Left kidney (tissue), 2 donors: ENCODE data around the gene ARPC1A. TPM values are rescaled to one million over a fixed set of nuclear protein-coding genes. Genes with fewer than 3 reads are reported as not detected.
A peak's percentile ranks its signal among the peaks of the same experiment; 100 is the strongest.
"Not testable (repeated sequence)": the region's sequence is repeated elsewhere in the genome, so short reads cannot be mapped to it uniquely, and the experiment has no call there.

Experiments
- DNase-seq: peaks from one replicate; pipeline ENCODE4 v3.0.0-alpha.2; 2013
- polyA plus RNA-seq: library from polyadenylated mRNA; unstranded; fragments of 120-200 nt; gene quantifications from one replicate; pipeline ENCODE4 v1.2.1, GENCODE V29; 2013; ENCODE audit not compliant: insufficient read length

Gene ARPC1A
- polyA plus RNA-seq, 1 donor, result 108 TPM

DNA sequence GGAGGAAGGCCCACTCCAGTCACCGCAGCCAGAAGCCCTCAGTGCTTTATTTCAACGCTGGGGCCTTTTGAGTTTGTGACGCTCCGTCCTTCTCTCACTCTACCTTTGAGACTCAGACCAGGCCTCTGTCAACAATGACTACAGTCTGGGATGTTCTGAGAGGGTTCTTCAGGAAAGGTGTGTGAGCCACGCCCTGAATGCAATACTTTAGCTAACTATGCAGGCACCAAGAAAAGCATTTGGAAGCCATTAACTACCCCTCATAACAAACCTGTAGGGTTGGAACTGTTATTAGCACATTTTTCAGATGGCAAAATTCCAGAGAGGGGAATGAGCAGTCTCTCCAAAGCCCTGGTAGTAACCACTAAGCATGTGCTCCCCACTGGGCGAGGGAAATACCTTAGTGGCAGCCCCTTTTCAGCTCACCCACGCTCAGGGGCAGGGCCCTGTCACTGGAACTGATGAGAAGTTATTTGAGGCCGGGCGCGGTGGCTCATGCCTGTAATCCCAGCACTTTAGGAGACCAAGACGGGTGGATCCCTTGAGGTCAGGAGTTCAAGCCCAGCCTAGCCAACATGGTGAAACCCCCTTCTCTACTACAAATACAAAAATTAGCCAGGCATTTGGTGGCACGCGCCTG, 43.2 kb downstream of the ARPC1A start:
- DNase-seq, result no peak

DNA sequence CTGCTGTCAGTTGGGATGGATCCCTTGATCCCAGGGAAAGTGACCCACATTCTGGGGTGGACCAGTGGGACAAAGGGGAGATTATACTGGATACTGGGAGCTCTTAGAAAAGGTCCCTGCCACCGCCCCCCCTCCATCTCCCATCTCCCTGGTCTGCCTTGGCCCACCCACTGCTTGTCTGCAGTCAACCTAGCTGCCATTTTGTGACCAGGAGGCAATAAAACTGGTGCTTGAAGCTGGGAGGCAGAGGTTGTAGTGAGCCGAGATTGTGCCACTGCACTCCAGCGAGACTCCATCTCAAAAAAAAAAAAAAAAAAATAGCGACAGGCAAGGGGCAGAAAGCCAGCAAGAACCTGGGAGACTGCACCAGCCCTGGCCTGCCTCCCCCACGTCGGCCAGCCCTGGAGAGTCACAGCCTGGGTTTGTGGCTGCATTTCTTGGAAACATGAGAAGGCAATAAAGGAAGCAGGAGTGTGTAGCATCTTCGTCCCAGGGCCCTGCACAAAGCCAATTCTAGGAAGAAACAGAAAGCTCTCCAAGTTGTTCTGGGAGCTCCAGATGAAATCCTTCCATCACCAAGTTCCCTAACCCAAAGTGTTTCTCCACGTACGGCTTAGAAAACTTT, 44.2 kb downstream of the ARPC1A start:
- DNase-seq, result peak; percentile 66

DNA sequence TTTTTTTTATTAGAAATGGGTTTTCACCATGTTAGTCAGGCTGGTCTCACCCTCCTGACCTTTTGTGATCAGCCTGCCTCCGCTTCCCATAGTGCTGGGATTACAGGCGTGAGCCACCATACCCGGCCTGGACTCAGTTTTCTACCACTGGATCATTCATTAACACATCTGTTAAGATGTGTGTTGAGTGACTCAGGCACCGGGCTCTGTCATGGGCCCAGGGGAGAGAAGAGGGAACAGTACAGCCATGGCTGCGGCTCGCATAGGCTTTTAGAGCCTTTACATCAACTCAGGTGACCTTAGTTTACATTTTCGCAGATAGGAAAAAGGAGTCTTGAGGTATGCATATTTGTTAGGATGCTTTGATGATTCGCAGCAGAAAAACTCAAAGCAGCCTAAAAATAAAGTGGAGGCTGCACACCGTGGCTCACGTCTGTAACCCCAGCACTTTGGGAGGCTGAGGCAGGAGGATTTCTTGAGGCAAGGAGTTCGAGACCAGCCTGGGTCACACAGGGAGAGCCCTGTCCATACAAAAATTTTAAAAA, 45.8 kb downstream of the ARPC1A start:
- DNase-seq, result no peak

DNA sequence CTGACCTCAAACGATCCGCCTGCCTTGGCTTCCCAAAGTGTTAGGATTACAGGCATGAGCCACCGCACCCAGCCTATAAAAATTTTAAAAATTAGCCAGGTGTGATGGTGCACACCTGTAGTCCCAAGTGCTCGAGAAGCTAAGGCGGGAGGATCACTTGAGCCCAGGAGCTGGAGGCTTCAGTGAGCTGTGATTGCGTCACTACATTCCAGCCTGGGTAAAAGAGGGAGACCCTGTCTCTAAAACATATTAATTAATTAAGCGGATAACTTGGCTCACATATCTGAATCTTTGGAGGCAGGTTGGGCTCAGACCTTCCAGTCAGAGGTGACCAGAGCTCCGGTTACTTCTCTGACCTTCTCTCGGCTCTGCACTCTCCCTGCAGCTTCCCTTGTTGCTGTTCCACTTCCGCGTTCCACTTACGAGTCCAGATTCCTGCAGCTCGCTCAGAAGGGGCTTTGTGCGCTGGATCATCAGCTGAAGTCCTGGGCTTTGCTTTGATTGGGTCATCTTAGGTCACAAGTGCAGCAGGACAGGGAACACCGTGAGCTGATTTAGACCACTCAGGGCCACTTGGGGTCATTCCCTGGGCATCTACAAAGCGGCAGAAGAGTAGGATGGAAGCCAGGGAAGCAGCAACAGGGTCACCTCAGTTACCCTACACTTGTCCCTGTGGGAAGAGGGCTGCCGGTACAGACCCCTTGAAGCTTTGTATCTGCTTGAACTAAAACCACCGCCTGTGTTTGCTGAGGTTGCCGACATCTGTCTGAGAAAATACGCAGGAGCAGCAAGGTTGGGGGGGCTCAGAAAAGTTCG, 46.8 kb downstream of the ARPC1A start:
- DNase-seq, result peak; percentile 66

DNA sequence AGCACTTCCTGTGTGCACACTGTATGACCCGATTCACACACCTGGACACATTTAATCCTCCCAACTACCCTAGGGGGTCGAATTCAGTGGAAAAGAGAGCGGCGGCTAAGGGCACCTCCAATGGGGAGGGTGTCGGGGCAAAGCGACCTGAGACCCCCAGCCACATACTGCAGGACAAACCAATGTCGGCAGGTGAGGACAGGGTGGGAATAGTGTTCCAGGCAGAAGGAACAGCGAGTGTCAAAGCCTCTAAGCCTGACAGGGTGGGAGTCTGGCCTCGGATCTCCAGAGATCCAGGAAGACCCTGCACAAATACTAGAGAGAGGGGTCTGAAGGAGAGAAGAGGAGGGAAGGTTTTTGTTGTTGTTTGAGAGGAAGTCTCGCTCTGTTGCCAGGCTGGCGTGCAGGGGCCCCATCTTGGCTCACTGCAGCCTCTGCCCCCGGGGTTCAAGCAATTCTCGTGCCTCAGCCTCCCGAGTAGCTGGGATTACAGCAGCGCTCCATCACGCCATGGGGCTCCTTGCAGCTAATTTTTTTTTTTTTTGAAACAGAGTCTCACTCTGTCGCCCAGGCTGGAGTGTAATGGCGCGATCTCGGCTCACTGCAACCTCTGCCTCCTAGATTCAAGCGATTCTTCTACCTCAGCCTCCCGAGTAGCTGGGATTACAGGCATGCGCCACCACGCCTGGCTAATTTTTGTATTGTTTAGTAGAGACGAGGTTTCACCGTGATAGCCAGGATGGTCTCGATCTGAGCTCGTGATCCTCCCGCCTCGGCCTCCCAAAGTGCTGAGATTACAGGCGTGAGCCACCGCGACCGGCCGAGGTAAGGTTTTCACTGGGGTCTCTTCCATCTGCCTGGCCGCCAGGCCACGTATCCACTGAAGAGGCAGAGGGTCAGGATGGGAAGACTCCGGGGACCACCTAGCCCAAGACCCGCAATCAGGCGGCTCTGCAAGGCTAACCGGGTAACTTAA, 47.7 kb downstream of the ARPC1A start:
- no peak for DNase-seq

DNA sequence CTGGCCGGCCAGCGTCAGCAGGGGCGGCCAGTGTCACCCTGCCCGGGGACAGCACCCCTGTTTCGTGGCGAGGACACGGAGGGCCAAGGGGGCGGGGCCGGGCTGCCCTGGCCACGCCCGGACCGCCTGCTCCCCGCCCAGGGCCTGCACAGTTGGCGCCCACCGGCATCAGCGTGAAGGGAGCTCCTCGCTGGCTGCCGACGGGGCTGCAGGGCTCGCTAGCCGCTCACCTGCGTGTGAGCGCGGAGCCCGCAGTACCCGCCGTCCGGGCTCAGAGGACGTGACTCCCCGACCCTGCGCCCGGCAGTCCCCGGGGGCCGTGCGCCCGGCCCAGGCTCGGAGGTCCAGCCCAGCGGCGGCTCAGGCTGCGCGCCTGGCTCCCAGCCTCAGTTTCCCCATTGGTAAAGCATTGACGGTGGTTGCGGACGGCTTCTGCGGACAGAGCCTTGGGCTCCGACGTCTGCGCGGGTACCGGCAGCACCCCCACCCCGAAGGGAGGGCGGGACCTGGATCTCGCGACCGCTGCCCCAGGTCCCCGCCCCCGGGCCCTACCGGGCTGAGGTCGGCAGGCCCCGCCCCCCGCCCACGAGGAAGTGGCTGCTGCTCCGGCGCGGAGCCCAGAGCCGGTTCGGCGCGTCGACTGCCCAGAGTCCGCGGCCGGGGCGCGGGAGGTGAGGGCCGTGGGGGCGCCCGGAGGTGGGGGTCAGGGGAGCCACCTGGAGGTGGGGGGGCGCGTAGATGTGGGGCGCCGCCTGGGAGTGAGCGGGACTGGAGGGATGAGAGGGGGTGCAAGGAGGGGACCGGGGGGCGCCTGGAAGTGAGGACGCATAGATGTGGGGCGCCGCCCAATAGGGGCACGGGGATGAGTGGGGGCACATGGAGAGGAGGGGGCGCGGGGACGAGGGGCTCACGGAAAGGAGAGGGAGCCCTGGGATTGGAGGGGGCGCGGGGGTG, 48.7 kb downstream of the ARPC1A start, which contains the start of gene ARPC1B:
Gene ARPC1B (plus strand): TSS at position 620 of the 954 bp plus-strand sequence. CDS start 10,985 bp downstream, outside the sequence.
- DNase-seq, result no peak

DNA sequence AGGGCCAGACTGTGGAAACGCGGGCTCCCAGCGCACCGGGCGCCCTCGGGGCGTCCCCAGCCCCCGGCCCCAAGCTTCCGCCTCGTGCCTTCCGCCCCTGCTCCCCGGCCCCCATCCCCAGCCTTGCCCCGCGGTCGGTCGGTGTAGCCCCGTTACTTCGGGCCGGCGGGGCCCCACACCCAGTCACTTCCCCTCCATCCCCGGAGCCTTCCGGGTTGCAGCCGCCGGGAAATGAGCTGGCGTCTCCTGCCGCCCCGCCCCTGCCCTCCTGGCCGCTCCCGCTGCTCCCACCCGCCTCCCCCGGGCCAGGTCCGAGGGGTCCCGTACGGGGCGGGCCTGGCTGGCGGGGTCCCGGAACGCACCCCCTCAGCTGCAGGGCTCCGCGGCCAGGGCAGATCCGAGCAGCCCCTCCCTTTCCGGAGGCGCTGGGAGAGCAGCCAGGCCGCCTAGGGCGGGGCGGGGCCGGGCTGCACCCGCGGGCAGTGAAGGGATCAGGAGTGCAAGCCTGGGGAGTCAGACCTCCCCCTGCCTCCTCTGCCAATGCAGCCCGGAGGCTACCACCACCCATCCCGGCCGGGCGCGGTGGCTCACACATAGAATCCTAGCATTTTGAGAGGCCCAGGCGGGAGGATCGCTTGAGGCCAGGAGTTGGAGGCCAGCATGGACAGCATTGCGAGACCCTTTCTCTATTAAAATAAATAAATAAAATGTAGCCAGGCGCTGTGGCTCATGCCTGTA, 49.5 kb downstream of the ARPC1A start:
- DNase-seq, result no peak

DNA sequence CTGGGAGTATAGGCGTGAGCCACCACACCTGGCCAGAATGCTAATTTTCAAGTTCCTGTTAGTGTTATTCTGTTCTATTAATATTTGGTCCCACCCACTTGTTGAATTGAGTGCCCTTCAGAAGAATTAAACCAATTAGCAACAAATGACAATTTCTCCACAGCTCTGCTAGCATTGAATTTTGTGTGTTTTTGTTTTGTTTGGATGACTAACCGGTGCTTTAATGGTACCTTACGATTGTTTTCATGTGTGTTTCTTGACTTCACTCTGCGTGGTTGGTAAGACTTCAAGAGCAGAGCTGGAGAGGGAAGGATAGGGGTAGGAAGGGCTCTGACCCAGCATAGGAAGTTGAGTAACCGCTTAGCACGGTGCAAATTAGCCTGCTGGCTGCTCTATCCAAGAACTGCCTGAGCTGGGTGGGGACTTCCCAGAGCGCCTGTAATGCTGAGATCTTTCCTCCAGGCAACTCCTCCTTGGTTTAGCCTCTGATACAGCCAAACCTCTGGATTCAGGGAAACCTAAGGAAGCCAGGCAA, 53.4 kb downstream of the ARPC1A start:
- no peak for DNase-seq

DNA sequence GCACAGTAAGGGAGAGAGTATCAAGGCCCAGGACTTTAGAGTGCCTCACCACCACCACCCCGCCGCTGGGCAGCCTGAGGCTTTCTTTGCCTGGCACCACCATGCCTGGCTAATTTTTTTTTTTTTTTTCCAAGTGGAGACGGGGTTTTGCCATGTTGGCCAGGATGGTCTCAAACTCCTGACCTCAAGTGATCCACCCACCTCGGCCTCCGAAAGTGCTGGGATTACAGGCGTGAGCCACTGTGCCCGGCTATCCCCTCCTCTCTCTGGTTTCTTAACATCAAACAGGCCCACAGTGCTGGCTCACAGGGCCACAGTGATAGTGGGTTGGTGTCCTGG, 54.0 kb downstream of the ARPC1A start:
- not testable (repeated sequence) for DNase-seq

DNA sequence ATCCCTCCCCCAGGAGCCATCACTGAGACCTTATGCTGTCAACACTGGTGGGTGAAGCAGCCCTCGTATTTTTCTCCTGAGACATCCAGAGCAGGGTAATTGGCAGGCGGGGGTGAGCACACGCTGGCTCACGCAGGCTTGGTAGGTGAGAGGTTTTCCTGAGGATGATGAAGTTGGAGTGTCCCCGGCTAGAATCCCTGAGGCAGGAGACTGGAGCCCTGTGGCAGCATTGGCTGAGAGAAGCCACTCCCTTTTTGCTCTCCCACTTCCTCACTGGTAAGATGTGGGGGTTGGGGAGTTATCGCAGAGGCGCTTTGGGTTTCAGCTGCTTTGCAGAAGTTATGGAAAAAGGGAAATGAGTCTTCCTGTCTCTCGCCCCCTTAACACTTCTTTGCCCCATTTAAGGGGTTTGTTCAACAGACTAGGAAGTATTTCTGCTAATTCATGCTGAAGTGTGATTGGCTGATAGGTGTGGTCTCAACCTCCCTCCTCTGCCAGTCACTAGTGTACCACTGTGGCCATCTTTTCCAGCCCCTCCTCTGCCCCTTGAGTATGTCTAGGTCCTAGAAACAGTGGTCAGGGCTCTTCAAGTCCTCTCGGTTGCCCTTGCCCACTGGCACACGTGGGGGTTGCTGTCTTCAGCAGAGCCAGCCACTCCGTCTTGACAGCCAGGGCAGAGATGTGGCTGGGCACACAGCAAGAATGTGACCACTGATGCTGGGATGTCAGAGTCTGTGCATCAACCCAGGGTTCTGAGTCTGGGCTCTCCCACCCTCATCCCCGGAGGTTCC, 54.5 kb downstream of the ARPC1A start:
- DNase-seq, result no peak

DNA sequence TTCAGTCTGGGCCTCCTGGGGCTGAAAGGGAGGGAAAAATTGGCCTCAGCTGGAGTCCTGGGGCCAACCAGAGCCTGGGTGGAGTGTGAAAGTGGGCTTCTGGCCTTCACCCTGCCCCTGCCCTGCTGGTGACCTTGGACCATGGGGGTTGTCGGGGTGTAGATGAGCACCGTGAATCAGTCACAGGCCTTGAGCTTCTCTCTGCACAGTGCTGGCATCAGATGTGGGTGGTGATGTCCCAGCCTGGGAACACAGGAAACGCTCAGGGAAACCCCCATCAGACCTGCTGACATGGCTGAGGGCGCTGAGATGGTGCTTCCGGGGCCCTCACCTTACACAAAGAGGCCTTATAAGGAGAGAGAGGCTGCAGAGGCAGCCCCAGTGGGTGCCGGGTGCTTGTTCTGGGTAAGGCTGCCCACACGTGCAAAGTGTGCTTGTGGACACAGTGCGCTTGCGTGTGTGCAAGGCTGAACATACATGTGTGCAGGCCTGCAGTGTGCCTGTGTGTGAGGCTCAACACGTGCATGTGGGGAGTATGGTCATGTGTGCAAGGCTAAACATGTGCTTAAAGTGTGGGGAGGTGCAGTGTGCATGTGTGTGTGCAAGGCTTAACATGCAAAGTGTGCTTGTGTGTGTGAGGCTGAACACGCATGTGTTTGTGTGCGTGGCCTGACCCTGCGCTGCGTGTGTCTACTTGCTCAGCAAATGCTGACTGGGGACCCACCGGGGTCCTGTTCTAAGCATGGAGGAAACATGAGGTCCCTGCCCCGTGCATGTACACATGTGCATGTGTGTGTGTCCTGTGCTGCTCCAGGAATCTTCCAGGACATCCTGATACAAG, 55.3 kb downstream of the ARPC1A start:
- DNase-seq, result no peak

DNA sequence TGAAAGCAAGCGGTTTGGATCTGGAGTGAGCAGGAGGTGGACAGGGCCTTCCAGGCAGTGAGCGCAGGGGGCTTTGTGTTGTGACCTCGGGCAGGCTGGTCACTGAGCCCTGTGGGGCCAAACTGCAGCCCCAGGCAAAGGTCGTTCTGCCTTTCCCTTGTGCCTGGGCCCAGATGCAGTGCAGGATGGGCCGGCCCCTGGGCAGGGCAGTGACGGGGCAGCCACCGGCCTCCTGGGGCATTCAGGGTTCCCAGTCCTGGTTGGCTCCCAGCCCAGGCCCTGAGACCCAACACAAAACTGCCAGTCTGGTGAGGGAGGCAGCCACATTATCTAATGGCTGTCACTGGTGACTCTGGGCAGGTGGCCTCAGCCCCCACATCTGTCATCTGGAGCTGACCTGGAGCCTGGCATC, 56.0 kb downstream of the ARPC1A start:
- DNase-seq, result no peak

DNA sequence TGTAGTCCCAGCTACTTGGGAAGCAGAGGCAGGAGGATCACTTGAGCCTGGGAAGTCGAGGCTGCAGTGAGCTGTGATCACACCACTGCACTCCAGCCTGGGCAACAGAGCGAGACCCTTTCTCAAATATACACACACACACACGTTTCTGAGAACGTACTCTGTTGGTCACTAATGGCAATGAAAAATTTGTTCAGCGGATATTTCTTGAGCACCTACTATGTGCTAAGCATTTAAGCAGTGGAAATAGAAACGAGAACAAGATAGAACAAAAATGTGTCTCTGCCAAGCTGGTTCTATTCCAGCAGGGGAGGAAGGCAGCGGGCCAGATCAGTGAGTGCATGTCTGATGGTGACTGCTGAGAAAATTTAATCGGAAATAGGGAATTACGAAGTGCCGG, 57.5 kb downstream of the ARPC1A start:
- no peak for DNase-seq

DNA sequence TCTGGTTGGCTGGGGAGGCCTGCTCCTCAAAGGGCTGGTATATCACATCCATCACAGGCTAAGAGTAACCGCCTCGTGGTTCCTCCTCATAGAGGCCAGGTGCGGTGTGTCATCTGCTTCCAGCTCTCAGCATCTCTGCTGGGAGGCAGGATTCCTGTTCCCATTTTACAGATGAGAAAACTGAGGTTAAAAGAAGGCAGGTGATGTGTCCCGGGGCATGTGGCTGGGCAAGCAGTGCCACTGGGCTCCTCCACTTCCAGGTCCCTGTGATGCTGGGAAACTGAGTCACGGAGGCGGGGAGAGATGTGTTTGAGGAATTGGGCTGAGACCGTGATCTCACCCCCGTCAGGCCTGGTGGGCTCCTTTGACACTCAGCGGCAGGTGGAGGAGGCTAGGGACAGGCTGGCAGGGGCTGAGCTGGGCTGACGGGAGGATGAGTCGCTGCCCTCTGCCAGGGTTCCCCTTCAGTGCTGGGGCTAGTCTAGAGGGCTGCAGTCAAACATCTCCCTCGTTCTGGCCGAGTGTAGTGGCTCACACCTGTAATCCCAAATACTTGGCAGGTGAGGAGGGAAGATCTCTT, 58.2 kb downstream of the ARPC1A start:
- DNase-seq, result no peak

DNA sequence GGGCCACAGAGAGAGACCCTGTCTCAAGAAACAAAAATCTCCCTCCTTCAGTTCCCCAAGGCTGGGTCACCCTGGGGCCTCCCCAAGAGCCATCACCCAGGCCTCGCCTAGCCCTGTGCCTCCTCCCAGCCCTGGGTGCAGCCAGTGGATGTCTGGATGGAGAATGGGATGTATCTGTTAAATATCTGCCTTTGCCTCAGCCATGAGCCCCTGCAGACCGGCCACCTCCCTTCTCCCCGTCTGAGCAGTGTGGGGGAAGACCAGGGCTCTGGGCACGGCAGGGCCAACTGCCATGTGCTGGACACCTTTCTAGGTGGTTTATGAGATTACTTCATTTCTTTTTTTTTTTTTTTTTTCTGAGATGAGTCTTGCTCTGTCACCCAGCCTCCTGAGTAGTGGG, 58.8 kb downstream of the ARPC1A start:
- no peak for DNase-seq

DNA sequence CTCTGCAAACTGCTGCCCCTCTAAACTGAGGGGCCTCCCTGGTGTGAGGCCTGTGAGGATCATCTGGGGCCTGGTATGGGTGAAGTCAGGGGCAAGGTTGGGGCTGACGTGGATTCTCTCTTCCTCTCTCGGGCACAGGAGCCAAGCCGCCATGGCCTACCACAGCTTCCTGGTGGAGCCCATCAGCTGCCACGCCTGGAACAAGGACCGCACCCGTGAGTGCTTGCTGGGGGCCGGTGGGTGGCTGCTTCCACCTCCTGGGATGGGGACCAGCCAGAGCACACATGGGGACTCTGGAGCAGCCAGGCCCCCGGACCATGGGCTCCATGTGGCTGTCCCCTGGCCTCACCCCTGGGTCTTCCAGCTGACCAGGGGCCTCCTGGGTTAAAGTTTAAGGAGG, 59.9 kb downstream of the ARPC1A start:
- no peak for DNase-seq

DNA sequence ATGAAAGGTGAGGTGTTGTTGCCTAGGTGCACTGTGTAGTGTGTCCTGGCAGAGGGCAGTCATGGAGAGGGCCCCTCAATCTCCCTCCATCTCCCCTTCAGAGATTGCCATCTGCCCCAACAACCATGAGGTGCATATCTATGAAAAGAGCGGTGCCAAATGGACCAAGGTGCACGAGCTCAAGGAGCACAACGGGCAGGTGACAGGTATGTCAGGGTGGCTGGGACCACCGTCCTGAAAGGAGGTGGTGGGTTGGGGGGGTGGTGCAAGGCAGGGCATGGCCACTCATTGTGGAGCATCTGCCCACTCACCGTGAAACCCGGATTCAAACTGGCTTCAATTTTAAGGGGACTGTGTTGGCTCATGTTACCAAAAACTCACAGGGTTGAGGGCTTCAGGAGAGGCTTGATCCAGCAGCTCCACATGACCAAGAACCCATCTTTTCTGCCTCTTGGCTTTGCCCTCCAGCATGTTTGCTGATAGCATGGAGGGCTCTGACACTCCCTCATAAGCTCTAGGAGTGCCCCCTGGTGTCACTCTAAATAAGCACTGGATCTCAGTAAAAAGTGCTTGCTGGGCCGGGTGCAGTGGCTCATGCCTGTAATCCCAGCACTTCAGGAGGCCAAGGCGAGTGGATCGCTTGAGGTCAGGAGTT, 61.0 kb downstream of the ARPC1A start:
- DNase-seq, result no peak
